Embryonic facial prominence (tissue), 1 donor: ENCODE results near the gene SLC17A4.
"Not testable (repeated sequence)": the region's sequence is repeated elsewhere in the genome, so short reads cannot be mapped to it uniquely, and the experiment has no call there.

ENCODE experiments used
- DNase-seq: peaks from one replicate; pipeline ENCODE4 v3.0.0-alpha.2; 2016; ENCODE audit errors: extremely low spot score

Gene SLC17A4

DNA sequence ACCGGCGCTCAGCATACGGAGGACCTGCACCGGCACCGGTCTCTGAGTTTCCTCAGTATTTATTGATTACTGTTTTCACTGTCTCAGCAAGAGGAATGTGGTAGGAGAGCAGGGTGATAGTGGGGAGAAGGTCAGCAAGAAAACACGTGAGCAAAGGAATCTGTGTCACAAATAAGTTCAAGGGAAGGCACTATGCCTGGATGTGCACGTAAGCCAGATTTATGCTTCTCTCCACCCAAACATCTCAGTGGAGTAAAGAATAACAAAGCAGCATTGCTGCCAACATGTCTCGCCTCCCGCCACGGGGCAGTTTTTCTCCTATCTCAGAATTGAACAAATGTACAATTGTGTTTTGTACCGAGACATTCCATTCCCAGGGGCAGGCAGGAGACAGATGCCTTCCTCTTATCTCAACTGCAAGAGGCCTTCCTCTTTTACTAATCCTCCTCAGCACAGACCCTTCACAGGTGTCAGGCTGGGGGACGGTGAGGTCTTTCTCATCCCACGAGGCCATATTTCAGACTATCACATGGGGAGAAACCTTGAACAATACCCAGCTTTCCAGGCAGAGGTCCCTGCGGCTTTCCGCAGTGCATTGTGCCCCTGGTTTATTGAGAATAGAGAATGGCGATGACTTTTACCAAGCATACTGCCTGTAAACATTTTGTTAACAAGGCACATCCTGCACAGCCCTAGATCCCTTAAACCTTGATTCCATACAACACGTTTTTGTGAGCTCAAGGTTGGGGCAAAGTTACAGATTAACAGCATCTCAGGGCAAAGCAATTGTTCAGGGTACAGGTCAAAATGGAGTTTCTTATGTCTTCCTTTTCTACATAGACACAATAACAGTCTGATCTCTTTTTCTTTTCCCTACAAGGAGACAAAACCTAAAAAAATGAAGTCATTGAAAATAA, 5.7 kb upstream of the SLC17A4 start:
- DNase-seq, result not testable (repeated sequence)

DNA sequence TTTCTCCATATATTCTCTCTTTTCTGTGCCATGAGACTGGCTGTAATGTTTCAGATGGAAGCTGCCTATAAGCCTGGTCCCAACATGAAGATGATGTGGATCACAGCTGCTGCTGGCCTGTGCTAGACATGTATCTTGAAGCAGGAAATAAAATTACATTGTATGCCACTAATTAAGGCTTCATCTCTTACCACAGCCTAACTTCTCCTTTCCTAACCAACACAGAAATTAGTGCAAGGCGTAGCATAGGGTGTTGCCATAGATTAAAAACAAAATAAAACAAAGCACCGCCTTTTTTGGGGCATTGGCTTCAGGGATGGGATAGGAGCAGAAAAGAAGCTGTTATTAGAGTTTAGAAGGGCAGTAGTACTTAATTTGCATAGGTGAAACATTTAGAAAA, 4.7 kb upstream of the SLC17A4 start:
- DNase-seq, result no peak

DNA sequence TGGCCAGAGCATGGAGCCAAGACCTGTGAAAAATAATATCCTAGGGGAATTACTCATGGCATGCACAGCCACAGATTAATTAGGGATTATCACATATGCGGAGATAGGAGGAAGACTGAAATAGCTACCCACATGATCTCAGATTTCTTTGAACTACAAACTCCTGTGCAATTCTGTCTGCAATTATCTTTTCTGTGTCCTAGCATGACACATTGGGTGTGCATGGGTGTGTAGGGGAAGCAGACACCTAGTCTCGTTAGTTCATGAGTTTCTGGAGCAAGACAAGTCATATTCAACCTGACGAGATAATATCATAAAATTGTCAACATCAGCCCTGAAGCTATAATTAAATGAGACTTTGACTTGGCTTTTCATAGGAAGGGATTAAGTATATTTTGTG, 3.6 kb upstream of the SLC17A4 start:
- DNase-seq, result no peak

DNA sequence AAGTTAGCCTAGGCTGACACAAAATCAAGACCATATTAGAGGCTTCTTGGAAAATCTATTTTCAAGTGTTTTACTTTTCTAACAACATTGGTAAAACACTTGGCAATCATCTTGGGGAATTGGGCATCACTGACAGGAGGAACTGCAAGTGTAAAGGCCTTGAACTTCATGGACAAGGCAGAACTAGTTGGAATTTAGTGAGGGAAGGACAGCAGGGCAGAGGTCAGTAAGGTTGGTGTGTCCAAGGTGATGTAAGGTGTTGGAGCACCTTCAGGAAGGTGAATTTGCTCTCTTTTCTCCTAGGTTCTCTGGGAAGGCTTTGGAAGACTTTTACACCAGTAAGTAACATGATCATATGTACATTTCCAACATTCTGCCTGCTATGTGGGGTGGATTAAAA, 1.5 kb upstream of the SLC17A4 start:
- DNase-seq, result no peak

DNA sequence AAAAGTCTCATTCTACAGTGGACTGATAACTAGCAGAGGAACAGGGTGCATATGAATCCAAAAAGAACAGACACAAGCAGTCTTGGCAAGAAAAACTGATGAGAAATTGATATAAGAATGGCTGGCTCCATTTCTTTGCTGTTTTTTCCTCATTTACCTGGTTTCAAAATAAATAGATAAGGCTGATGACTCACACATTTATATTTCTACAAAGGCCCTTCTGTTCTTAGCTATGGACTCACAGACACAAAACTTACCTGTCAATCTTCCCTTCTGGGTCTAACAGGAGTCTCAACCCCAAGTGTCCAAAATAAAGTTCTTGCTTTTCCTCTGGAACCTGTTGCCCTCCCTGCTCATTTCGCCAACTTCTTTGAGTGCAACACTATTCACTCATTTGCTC, 941 bp downstream of the SLC17A4 start:
- no peak for DNase-seq

DNA sequence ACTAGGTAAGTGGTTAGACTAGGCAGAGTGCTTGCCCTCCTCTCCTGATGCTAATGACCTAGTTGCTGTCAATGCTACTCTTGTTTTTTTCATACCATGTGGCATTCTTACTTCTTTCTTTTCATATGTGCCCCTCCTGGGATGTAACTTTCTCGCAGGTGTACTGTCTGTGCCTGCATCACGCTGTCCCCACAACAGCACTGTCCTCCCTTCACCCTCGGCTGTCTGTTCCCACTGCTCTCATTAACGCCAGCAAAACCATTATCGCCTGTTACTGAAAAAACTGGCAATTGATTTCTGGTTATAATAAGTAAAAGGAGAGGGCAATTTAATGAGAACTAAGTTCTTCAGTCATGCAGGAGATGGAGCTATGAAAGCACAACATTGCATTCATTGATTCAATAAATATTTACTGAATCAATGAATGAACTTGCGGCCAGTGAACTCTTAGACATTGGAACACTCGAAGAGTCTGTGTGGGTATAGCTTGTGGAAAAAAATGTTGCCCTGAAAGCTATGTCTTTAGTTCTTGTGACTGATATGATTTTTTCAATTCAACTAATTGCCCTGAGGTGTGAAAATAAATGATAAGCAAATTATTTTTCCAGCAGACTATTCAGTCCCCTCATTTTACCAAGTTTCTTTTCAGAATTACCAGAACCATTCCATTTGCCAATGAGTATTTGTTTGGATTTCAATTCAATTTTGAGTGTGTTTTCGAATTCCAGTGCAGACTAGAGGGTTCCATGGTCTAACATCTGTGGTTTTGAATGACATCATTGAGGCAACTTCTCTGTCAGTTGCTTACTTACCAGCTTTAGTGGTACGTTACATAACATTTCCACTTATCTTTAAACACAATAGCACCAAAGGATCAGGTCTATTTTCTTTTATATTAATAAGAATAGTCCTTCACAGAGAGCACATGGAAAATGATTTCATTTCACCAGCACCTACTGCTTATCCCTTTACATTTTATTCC, 2.1 kb downstream of the SLC17A4 start:
- DNase-seq, result no peak

DNA sequence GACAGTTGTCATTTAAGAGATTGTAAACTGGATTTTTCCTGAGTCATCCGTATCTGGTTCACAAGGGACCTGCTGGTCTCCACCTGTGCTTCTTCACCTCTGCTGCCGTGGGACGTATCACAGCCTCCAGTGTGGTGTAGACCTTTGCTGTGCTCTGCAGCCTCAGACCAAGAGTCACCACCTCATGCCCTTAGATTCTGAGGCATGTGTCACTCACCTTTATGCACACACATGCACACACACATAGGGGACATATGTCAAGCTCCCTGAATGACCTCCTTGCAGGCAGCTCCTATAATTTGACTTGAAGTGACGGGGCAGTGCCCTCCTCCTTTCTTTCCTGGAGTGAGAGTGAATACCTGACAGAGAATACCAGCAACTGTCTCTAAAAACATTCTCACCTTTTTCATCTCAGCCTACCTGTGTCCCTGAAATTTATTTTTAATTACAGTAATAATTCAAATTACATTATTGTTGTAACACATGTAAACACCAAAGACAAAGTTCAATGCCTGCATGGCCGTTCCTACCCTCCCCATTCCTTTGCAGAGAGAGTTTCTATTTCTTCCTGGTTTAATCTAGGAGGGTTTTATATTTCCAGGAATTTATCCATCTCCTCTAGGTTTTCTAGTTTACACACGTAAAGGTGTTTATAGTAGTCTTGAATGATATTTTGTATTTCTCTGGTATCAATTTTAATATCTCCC, 3.5 kb downstream of the SLC17A4 start:
- DNase-seq, result no peak

DNA sequence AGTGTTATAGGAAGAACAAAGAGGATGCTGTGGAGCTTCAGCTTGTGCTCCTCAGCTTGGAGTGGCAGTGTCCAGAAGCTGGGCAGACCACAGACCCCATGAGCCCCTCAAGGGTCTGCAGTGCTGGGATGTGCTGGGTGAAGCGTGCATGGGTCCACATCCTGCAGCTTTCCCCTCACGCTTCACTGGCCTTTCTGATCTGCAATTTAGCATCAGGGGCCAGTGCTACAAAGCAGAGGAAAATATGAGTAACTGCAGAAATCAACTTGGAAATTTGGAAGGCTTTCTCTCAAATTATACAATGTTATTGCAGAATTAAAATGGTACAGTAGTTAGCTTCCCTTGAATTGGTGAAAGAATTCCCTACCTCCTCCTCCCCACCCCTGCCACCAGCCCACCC, 10.1 kb downstream of the SLC17A4 start:
- DNase-seq, result no peak

DNA sequence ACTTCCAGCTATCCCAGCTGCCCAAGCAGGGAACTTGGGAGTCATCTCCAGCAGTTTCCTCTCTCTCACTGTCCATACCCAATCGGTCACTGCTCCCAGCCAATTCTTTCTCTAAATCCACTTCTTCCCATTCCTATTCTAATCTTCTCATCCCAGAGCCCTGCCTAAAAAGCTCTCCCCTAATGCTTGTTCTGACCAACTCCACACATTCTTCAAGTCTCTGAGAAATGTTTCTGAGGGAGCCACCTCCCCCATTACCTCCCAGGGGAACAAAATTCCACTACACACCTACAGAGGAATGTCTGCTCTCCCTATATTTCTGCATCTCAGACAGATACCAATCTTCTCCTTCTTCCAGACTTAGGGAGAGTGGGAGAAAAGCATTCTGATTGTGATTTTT, 14.0 kb downstream of the SLC17A4 start:
- DNase-seq, result no peak

DNA sequence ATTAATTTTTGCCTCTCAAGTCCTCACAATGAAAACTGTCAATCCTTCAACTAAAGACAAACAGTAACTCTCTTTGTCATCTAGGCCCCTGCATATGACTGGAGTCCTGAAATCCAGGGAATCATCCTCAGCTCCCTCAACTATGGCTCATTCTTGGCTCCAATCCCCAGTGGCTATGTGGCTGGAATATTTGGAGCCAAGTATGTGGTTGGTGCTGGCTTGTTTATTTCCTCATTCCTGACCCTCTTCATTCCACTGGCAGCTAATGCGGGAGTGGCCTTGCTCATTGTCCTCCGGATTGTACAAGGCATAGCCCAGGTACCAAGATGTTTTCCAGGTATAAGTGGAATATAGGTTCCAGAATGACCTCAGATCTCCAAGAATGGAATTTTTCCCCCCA, 15.4 kb downstream of the SLC17A4 start:
- DNase-seq, result no peak

DNA sequence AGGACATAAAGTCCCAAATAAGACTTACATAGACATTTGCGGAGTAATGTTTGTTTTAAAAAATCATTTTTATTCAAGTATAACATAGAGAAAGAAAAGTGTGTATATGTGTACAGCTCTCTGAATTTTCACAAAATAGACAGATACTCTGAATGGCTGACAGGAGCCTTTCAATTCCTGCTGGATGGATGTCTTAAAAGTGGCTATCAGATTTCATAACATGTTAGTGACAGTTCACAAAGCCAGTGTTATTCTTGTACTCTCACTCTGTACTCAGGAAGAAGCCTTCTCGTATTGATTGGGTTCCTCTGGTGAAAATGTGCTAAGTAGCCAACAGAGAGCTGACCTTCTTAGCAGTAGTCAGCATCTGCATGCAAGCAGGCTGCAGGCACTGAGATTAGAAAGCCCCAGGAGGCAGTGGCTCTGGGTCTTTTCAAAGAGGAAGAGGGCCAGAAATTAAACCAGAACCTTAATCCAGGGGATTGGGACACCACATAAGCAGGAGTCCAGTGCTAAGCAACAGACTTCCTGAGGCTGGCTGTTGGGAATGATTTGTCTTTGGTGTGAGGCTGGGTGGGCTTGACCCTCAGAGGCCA, 19.7 kb downstream of the SLC17A4 start:
- DNase-seq, result no peak

DNA sequence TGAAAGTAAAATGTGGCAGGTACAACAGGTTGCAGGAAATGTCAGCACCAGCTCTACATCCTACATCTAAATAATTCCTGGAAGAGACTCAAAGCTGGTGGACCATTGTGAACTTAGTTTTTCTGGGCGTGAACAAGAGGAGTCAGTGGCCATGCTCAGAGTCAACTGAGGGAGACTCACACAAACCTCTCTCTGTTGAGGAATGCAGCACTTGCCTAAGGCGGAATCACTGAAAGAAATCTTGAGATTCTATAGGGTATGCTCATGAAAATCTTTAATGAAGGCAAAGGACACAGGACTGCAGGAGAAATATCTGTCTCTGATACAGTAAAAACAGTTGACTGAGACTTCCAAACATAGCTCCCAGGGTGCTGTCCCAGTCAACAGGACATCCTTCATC, 22.5 kb downstream of the SLC17A4 start:
- no peak for DNase-seq

DNA sequence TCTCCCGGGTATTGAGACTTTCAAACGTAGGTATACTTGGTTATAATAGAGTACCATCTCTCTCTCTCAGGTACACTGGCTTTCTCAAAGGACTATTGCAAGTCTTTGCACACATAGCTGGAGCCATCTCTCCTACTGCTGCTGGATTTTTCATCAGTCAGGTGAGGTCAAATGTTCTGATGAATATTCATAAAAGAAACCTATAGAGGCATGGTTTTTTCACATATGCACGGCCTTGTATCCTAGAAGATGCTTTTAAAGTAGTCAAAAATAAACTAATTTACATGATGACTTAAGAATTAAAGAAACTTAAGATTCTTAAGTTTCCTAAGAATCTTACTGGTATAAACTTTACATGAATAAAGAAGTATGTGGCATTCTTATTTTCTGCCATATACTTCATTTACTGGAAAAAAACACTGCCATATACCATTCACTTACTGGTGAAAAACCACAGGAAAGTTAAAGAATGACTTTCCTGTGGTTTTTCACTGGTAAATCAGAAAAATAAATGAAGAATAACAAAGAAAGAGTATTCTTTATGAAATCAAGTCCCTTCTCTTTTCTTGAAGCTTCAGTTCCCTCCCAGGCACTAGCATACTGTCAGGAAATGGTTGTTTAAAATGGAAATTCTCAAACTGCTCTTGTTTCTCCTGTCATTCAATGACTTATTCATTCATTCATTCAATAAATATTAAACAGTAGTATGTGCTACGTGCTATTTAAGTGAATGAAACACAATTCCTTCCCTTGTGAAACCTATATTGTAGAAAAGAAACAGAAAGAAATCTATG, 23.5 kb downstream of the SLC17A4 start:
- no peak for DNase-seq

DNA sequence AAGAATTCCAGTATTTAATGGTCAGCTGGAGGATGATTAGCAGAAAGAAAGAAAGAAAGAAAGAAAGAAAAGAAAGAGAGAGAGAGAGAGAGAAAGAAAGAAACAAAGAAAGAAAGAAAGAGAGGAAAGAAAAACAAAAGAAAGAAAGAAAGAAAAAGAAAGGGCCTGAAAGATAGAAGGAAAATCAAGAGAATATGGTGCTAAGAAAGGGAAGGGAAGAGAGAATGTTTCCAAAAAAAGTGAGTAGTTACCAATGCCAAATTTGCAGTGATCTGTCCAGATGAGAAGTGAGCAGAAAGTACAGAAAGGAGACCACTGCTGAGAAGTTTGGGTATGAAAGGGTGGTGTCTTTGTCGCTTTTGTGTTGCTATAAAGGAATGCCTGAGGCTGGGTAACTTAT, 26.6 kb downstream of the SLC17A4 start:
- DNase-seq, result no peak

DNA sequence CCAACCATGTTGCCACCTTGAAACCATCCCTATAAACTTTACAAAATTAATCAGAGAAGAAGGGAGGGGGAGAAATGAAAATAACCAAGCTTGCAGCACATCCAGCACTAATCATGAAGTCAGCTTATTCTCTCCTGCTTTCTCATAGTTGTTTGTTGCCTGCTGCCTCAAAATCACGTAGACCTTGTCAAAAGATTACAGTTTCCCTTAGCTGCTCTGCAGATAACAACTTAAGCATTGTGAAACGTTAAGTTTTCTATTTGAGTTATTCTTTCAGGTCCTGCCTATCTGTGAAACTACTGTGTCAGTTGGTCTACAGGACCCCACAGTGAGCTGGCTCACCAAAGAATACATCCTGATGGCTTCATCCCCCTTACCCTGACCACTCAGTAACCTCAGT, 32.9 kb downstream of the SLC17A4 start:
- DNase-seq, result no peak

DNA sequence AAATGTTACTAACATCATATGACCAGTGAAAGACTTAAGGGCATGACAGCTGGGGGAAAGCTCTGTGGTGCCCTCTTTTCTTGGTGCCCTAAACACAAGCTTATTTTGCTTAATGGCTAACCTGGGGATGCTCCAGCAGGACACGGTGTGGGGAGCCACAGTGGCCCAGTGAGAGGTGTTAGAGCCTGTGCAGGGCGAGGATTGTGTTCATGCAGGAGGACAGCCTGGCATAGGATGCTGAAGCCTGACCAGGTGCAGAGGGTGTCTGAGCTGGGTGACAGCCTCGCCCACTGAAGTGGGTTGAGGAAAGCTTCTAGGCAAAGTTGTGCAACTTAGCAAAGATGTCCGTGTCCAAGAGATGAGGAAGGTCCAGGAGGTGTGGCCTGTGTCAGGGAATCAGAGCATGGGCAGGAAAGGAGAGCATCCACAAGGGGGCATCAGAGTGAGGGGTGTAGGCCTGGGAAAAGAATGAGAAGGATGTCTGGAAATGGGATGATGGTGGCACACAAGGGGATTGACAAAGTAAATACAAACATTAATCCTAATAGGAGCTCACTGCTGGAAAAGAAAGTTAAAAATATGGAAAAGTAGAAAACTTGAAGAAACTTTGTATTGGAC, 33.9 kb downstream of the SLC17A4 start:
- DNase-seq, result no peak

DNA sequence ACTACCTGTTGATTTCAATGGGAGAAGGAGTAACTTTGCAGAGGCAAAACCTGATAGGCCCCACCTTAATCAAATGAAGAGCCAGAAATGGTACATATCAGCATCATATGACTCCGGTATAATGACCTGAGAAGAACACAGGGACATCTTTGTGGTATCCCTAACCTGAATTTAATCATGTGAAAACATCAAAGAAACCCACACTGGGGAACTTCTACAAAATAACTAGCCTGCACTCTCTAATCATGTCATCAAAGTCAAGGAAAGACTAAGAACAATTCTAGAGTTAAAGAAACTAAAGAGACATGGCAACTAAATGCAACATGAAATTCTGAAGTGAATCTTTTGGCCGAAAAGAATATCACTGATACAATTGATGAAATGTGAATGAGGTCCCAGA, 34.9 kb downstream of the SLC17A4 start:
- no peak for DNase-seq

DNA sequence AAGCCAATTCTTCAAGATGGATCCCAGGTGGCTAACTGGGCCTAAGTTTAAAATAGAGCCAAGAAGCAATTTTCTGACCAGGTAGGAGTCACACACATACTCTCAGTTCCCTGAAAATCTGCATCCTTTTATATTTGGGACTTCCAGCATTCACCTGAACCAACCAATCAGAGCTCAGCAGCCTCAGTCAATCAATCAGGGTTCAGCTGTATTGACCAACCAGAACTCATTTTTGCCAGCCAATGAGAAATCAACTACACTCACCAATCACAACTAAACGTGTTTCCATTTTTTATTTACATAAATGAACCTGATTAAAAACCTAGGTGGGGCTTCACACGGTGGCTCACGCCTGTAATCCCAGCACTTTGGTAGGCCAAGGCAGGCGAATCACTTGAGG, 37.5 kb downstream of the SLC17A4 start:
- DNase-seq, result no peak

DNA sequence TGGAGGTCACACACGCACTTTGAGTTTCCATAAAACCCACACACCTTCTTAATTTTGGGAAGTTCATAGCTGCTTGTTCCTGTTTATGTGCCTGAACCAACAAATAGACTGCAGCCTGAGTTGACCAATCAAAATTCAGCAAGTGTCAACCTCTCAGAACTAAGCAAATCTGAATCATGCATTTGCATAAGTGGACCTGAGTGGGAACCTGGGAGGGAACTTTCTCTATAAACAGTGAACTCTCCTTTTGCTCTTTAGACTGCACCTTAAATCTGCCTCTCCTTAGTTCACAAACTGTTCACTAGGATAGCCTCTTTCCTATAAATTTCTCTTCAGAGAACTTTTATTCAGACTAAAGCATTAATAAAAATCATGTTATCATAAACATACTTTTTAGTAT, 39.4 kb downstream of the SLC17A4 start:
- no peak for DNase-seq

DNA sequence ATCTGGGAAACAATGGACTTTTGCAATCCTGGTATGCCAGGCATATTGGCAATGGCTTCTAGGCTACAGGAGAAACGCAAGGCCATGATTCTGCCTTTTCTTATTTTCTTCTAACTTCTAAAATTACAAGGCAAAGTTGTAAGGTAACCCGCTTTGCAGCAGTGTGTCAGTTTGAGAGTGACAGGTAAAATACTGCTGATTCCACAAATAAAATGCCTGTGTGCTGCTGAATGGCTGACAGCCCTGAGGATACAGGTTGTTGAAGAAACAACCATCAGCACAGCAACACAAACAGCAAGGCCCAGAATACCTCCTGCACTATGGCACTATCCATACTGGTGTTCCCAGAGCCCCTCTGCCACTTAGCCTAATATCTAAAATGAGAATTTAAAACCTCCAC, 40.2 kb downstream of the SLC17A4 start:
- DNase-seq, result no peak
